Measurements from ENCODE around the gene GMCL1.

DNA sequence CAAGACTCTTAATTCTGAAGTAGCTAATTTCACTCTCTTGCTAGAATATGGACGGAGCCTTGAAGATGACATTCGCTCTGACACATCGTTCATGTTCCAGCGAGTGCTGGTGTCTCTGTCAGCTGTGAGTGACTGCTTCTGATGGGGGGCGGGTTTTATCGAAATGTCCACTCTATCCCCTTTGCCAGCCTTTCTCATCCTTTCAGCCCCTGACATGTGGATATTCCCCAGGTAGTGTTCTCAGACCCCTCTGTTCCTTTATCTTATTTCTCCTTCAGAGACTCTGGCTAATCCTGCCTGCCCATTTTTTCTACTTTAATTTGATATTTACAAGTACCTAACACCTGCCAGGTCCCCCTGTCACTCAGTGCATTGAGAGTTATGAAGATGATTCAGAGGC is 18.9 kb upstream of the GMCL1 start:
- TF ChIP-seq, protein P1, sequence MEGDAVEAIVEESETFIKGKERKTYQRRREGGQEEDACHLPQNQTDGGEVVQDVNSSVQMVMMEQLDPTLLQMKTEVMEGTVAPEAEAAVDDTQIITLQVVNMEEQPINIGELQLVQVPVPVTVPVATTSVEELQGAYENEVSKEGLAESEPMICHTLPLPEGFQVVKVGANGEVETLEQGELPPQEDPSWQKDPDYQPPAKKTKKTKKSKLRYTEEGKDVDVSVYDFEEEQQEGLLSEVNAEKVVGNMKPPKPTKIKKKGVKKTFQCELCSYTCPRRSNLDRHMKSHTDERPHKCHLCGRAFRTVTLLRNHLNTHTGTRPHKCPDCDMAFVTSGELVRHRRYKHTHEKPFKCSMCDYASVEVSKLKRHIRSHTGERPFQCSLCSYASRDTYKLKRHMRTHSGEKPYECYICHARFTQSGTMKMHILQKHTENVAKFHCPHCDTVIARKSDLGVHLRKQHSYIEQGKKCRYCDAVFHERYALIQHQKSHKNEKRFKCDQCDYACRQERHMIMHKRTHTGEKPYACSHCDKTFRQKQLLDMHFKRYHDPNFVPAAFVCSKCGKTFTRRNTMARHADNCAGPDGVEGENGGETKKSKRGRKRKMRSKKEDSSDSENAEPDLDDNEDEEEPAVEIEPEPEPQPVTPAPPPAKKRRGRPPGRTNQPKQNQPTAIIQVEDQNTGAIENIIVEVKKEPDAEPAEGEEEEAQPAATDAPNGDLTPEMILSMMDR (IDR thresholded peaks at IDR 0.05): no peak
- TF ChIP-seq POLR2A (IDR thresholded peaks at IDR 0.05) (no peak), EP300 (IDR thresholded peaks at IDR 0.05) (no peak)
